NCI-H2196 treated with DMSO at 0.1 percent for 48 hours (cell line): Measurements from ENCODE around the gene MGAT4B.
A peak's percentile ranks its signal among the peaks of the same experiment; 100 is the strongest.
"Not testable (repeated sequence)": the region's sequence is repeated elsewhere in the genome, so short reads cannot be mapped to it uniquely, and the experiment has no call there.

ENCODE experiments used
- DNase-seq: peaks from one replicate; lab custom pipeline; 2025; ENCODE audit not compliant: unreplicated experiment; lab: John Stamatoyannopoulos, UW

MGAT4B gene

DNA sequence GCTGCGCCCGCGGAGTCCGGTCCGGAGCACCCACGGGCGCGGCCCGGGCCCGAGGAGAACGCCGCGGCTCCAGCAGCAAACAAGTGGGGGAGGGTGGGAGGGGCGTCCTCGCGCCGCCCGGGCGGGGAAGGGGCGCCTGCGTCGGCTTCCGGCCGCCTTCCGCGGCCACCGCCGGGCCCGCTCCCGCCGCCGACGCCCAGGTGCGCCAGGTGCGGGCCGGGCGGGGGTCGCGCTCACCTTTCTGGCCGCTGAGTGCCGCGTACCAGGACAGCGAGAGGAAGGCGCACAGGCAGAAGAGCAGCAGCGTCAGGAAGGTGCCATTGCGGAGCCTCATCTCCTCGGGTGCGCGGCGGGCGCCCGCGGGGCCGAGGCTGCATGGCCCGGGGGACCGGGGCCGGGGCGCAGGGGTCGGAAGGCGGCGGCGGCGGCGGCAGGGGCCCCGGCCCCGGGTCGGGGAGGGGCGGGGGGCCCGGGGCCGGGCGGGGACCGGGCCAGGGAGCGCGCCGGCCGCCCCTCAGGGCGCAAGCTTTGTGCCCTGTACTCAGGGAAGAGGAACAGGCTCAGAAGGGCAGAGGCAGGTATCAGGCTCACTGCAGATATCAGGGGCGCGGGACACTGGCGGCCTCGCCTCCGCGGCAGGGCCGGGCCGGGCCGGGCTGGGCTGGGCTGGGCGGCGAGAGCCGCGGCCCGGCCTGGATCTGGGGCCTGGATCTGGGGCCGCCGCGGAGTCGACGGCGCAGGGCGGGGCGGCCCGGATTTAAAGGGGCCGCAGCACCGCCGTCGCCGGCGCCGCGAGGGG, at the start of gene MGAT4B:
TSS of gene MGAT4B (minus strand) at position 617 of the 799 bp plus-strand sequence. CDS start at position 334, 283 bp downstream.
- peak; percentile 52 for DNase-seq

DNA sequence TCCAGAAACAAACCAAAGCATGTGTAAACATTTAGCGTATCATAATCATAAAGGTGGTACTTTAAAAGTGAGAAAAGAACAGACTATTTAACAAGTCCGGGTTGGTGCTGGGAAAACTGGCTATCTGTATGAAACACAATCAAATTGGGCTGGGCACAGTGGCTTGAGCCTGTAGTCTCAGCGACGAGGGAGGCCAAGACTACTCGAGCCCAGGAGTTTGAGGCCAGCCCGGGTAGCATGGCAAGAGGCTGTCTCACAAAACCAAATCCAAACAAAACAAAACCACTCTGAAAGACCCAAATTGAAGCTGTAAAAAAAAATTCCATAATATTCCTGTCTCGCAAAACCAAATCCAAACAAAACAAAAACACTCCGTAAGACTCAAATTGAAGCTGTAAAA, 47.7 kb upstream of the MGAT4B start:
- no peak for DNase-seq

- DNase-seq = no peak
Observed at GRCh38 chr5:179852993-179853547, 46.4 kb upstream of the MGAT4B start.

GRCh38 chr5:179841621-179842020, 35.0 kb upstream of the MGAT4B start:
- DNase-seq = no peak

GRCh38 chr5:179840766-179841165, 34.1 kb upstream of the MGAT4B start:
- no peak for DNase-seq

GRCh38 chr5:179840321-179840720, 33.7 kb upstream of the MGAT4B start:
- DNase-seq = no peak

DNA sequence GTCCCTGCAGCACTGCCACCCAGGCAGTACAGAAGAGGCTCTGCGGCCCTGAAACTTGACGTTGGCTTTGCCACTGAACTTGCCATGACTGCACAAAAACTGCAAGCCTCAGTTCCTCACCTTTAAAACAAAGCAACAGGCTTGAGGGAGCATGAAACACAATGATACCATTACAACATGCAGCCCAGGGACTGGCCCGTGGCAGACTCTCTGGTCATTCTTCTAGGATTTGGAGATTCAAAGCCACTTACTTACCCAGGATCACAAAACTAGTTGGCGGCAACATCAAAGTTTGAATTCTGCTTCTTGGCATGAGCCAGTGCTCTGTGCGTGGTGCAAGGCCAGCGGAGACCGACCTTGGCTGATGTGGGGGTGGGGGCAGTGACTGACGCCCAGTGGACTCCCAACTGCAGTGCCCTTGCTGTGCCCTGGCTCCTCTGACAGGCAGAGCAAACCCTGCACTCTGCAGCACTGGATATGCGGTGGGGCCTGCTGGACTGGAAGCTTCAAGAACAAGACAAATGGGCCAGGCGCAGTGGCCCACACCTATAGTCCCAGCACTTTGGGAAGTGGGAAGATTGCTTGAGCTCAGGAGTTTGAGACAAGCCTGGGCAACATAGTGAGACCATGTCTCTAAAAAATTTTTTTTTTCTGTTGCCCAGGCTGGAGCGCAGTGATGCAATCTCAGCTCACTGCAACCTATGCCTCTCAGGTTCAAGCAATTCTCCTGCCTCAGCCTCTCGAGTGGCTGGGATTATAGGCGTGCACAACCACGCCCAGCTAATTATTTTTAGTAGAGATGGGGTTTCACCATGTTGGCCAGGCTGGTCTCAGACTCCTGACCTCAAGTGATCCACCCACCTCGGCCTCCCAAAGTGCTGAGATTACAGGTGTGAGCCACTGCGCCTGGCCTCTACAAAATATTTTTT, 32.9 kb upstream of the MGAT4B start:
- DNase-seq = no peak

- no peak for DNase-seq
Observed at GRCh38 chr5:179837076-179838011, 30.7 kb upstream of the MGAT4B start.

DNA sequence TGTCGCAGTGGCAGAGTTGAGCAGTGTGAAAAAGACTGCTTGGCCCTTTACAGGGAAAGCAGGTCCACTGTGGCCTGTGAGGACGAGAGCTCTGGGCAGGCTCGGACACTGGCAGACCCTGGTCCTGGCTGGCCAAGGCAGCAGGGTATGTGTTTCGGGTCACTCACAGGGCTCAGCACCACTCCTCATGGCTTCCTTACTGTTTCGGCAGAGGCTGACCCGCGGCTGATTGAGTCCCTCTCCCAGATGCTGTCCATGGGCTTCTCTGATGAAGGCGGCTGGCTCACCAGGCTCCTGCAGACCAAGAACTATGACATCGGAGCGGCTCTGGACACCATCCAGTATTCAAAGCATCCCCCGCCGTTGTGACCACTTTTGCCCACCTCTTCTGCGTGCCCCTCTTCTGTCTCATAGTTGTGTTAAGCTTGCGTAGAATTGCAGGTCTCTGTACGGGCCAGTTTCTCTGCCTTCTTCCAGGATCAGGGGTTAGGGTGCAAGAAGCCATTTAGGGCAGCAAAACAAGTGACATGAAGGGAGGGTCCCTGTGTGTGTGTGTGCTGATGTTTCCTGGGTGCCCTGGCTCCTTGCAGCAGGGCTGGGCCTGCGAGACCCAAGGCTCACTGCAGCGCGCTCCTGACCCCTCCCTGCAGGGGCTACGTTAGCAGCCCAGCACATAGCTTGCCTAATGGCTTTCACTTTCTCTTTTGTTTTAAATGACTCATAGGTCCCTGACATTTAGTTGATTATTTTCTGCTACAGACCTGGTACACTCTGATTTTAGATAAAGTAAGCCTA, 29.8 kb upstream of the MGAT4B start:
- DNase-seq = no peak

DNA sequence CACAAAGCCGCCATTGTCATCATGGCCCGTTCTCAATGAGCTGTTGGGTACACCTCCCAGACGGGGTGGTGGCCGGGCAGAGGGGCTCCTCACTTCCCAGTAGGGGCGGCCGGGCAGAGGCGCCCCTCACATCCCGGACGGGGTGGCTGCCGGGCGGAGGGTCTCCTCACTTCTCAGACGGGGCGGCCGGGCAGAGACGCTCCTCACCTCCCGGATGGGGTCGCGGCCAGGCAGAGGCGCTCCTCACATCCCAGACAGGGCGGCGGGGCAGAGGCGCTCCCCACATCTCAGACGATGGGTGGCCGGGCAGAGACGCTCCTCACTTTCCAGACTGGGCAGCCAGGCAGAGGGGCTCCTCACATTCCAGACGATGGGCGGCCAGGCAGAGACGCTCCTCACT, 28.2 kb upstream of the MGAT4B start:
- not testable (repeated sequence) for DNase-seq

- no peak for DNase-seq
Observed at GRCh38 chr5:179834120-179834519, 27.5 kb upstream of the MGAT4B start.

GRCh38 chr5:179833709-179834070, 27.0 kb upstream of the MGAT4B start:
- DNase-seq = no peak

GRCh38 chr5:179833056-179833708, 26.5 kb upstream of the MGAT4B start:
- no peak for DNase-seq

GRCh38 chr5:179832039-179832745, 25.5 kb upstream of the MGAT4B start:
- DNase-seq = no peak

- DNase-seq = no peak
Observed at GRCh38 chr5:179830818-179831468, 24.3 kb upstream of the MGAT4B start.

DNA sequence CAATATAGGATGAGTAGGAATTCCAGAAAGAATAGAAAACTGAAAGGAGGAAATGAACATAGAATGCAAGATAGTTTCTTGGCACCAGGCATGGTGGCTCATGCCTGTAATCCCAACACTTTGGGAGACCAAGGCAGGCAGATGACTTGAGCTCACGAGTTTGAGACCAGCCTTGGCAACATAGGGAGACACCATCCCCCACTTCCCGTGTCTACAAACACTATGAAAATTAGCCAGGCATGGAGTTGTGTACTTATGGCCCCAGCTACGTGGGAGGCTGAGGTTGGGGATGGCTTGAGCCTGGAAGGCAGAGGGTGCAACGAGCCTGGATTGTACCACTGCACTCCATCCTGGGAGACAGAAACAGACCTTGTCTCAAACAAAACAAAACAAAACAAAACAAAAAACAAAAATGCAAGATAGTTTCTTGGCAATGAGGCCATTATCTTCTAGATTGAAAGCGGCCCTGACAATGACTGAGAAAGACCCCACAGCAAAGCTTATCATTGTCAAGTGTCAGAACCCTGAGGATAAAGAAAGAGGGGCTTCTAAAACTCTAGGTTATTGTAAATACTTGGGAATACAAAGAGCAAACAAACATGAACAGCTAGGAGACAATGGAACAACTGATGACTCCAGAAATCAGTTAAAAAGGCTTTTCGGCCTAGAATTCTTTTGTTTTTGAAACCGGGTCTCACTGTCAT, 23.2 kb upstream of the MGAT4B start:
- no peak for DNase-seq

DNA sequence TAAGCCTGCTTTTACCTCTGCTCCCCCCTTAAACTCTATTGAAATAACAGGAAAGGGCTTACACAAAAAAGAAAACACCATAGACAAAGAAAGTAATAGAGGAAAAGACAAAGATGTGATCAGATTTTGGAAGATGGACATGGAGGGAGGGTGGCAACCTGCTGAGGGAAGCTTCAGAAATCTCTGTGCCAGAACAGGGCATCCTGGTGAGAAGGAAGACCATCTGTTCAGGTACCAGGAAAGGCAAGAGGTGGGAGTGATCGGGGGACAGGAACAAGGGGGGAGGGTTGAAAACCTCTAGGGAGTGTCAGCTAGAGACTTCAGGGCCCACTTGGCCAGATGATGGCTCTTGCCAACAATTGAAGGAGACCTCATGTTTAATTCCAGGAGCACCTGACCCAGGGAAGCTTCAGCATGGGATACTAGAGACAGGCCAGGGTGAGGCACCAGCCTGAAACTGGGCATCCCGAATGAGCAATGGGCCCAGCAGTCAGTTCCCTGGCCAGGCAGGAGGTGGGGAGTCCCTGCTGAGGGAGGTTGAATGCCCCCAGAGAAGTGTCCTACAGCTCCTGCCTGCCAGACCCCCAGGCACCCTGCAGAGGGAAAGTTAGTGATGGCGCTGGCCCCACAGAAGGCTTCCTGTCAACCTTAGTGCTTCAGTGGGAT, 22.2 kb upstream of the MGAT4B start:
- no peak for DNase-seq
